Measurements from ENCODE around the gene GIMAP5. TPM values are rescaled to one million over a fixed set of nuclear protein-coding genes. Genes with fewer than 3 reads are reported as not detected.

GIMAP5 gene
- total RNA-seq, 6 experiments from 2014 or later = 2.9 to 9.8 (median 8.0) TPM

DNA sequence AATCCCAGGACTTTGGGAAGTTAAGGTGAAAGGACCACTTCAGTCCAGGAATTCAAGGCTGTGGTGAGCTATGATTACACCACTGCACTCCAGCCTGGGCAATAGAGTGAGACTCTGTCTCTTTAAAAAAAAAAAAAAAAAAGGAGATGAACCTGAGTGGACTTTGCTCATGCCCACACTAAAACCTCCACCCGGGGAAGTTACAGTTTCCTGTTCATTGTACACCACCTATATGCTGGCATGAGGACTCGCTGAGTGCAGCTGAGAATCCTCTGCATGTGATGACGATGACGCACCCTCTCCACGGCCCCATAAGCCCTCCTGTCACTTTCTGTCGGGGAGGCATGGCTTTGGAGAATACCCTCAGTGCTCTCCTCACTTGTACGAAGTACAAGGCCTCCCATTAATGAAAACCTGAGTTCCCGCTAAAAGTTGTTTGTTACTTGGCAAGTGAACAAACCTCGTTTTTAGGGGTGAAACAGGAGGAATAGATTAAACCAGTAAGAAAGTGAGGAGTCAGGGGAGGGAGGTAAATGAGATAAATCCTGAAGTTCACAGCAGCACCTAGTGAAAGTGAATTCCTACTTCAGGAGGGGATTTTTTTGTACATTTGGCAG, 47.0 kb downstream of the GIMAP5 start:
- Histone ChIP-seq H3K27ac (peak overlapping the region; percentile 45 to 84 (median 82)), H3K4me1 (peaks cover 0 to 81% (median 31%) of the 10 kb centered on the region in 4 donors), H3K4me3 (peak overlapping the region in 2 of 3 donors; percentile 23 to 42), H3K9me3 (no peaks in the 10 kb centered on the region), H3K27me3 (no peaks in the 10 kb centered on the region), H3K36me3 (no peaks in the 10 kb centered on the region)
- DNase-seq (peak; percentile 65 to 71 (median 68)), ATAC-seq (peak; percentile 46 to 75 (median 66))
- 16% methylated on average over 9 of the region's 9 CpGs for WGBS (ENCODE audit: insufficient coverage, low coverage, low lambda C conversion rate, missing lambda C conversion rate)
- intact Hi-C loops (cut with DNase I) = no loop called here
- TF ChIP-seq, protein P1, sequence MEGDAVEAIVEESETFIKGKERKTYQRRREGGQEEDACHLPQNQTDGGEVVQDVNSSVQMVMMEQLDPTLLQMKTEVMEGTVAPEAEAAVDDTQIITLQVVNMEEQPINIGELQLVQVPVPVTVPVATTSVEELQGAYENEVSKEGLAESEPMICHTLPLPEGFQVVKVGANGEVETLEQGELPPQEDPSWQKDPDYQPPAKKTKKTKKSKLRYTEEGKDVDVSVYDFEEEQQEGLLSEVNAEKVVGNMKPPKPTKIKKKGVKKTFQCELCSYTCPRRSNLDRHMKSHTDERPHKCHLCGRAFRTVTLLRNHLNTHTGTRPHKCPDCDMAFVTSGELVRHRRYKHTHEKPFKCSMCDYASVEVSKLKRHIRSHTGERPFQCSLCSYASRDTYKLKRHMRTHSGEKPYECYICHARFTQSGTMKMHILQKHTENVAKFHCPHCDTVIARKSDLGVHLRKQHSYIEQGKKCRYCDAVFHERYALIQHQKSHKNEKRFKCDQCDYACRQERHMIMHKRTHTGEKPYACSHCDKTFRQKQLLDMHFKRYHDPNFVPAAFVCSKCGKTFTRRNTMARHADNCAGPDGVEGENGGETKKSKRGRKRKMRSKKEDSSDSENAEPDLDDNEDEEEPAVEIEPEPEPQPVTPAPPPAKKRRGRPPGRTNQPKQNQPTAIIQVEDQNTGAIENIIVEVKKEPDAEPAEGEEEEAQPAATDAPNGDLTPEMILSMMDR (IDR thresholded peaks at IDR 0.05) = no peak
- peak; percentile 56 for TF ChIP-seq POLR2A (IDR thresholded peaks at IDR 0.05)

GRCh38 chr7:150784954-150785353, 47.7 kb downstream of the GIMAP5 start:
- ATAC-seq (peak; percentile 70 to 88 (median 76)), DNase-seq (peak; percentile 58 to 82 (median 73))
- TF ChIP-seq, protein P1 (IDR thresholded peaks at IDR 0.05) = no peak
- peak; percentile 63 for TF ChIP-seq POLR2A (IDR thresholded peaks at IDR 0.05)
- WGBS (ENCODE audit: insufficient coverage, low coverage, low lambda C conversion rate, missing lambda C conversion rate) = 6% methylated on average over 4 of the region's 4 CpGs
- H3K9me3 ChIP-seq = no peaks in the 10 kb centered on the region
- no peaks in the 10 kb centered on the region for H3K27me3 ChIP-seq
- H3K27ac ChIP-seq = peak overlapping the region; percentile 45 to 84 (median 82)
- intact Hi-C loops (cut with DNase I) = no loop called here
- peak overlapping the region in 2 of 3 donors; percentile 23 to 42 for H3K4me3 ChIP-seq
- peaks cover 0 to 77% (median 29%) of the 10 kb centered on the region in 4 donors for H3K4me1 ChIP-seq
- peaks cover 0 to under 1% (median 0%) of the 10 kb centered on the region in 4 donors for H3K36me3 ChIP-seq

DNA sequence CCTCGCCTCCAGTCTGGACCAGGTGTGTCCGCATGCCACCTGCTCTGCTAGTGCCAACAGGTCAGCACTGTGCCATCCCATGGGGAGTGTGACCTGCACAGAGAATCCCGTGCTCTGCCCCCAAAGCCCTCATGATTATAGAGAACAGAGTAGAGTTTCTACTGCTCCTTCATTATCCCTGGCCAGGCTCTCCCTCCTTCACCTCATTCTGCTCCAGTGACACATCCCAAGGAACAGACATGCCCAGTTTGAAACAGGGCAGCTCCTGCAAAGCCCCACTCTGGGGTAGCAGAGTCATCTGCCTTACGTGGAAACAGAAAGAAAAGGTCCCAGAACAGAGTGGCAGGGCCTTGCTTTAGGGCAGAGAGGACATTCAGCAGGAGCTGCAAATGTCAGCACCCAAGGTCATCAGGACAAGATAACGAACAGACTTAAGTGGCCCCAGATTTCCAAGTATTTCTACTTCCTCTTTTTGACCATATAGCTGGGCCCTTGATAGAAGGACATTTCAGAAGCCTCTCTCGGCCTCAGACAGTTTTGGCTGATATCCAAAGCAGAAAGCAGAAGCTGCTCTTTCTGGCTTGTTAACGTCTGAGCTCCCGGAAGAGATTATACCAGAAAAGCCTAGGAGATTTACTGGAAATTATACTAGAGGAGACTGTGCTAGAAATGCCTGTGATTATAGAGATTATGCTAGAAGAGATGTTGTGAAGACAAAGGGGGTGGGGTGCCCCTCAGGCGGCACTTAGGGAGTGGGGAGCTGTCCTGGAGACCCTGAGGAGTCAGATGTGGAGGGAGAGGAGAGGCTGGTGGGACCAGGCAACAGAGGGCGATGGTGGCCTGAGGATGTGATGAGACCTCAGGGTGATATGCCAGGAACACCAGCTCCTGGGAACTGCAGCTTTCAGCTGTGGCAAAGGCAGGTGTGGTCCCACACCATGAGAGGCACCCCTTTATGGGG, 50.4 kb downstream of the GIMAP5 start:
- TF ChIP-seq POLR2A (IDR thresholded peaks at IDR 0.05) = no peak
- TF ChIP-seq, protein P1 (IDR thresholded peaks at IDR 0.05) = peak in 1 of 4 donors; percentile 11
- Histone ChIP-seq H3K27me3 (no peaks in the 10 kb centered on the region), H3K4me3 (no peak overlapping the region), H3K36me3 (peaks cover 0 to 27% (median 13%) of the 10 kb centered on the region in 4 donors), H3K4me1 (peaks cover 0 to 51% (median 21%) of the 10 kb centered on the region in 4 donors), H3K9me3 (no peaks in the 10 kb centered on the region), H3K27ac (peak overlapping the region; percentile 59 to 85 (median 83))
- ATAC-seq (peak in 3 of 4 donors; percentile 4 to 15 (median 15)), DNase-seq (no peak)
- 9% methylated on average over 7 of the region's 10 CpGs for WGBS (ENCODE audit: insufficient coverage, low coverage, low lambda C conversion rate, missing lambda C conversion rate)
- intact Hi-C loops (cut with DNase I) = no loop called here

DNA sequence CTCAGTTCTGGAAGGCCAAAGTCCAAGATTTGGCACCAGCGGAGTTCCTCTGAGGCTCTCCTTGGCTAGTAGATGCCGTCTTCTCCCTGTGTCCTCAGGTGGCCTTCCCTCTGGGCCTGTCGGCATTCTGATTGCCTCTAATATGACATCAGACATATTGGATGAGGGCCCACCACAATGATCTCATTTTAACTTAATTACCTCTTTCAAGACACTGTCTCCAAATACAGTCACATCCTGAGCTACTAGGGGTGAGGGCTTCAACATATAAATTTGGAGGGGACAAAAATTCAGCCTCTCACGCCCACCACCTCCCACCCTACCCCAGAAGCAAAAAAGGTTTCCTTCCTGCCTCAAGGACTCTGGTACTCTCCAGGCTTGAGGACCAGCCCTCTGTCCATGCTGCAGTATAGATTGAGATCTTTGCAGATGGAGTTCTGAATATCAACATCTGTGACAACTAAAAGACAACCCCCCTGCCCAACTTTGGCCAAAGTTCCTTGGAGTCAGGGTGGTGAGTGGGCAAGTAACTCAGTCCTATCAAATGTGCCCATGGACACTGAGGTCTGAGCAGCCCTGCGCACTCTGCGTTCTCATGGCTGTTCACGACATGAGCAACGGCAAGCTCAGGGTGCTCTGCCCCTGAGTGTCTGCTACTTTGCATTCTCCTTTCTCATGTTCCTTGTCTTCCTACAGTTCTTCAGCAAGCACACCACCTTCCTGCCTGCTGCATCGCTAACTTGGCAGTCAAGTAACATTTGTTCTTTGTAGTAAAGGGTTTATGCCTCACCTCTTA, 51.5 kb downstream of the GIMAP5 start:
- peak in 1 of 3 donors; percentile 49 for DNase-seq
- H3K36me3 ChIP-seq = peaks cover 0 to 36% (median 15%) of the 10 kb centered on the region in 4 donors
- H3K27ac ChIP-seq = peak overlapping the region; percentile 59 to 85 (median 83)
- TF ChIP-seq, protein P1 (IDR thresholded peaks at IDR 0.05) = no peak
- TF ChIP-seq POLR2A (IDR thresholded peaks at IDR 0.05) = no peak
- H3K4me3 ChIP-seq = no peak overlapping the region
- ATAC-seq = peak in 2 of 4 donors; percentile 7 to 34
- intact Hi-C loops (cut with DNase I) = no loop called here
- H3K4me1 ChIP-seq = peaks cover 0 to 42% (median 19%) of the 10 kb centered on the region in 4 donors
- H3K9me3 ChIP-seq = no peaks in the 10 kb centered on the region
- H3K27me3 ChIP-seq = no peaks in the 10 kb centered on the region
- WGBS (ENCODE audit: insufficient coverage, low coverage, low lambda C conversion rate, missing lambda C conversion rate) = 53% methylated on average over 5 of the region's 9 CpGs

All from right lobe of liver (tissue), 6 donors.